ENCODE data around the gene EGFR.

GRCh38 chr7:55044371-55044717 lies 25.5 kb downstream of the EGFR start:
- TF ChIP-seq CTCF (IDR thresholded peaks at IDR 0.05; ENCODE audit: borderline replicate concordance, extremely low read depth, low read length, poor library complexity, severe bottlenecking) = no peak
- no peak for TF ChIP-seq EZH2 (IDR thresholded peaks at IDR 0.05; ENCODE audit: borderline replicate concordance, low read depth, low read length, severe bottlenecking)
